ENCODE measurements around the gene NFKBIL1.

DNA sequence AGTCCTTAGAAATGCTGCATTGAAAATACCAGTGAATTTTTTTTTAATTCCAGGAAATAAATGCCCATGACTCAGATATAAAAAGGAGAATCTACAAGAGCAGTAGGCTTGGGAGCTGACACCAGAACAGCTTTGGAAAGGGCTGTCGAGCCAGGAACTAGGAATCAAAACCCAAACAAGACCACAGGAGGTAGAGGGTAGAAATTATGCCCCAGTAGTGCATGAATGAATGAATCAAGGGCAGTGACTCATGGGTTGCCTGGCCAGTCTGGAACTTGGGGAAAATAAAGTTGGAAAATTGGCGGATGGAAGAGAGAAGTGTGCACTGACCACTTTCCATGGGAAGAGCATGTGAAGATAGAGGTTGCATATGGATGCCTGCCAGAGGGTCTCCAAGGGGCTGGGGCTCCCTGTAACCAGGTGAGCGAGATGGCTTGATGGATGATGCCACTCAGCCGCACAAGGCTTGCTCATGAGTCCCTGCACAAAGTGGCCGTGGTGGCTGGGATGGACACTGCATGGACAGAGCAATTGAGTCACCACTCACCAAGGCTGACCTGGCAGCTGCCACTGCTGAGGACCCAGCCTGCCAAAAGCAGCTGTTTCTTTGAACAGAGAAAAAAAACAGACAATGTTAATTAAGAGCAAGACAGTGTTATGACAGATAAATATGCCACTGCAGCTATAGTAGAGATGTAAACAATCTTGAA lies 33.8 kb upstream of the NFKBIL1 start:
- TF ChIP-seq, protein P1, sequence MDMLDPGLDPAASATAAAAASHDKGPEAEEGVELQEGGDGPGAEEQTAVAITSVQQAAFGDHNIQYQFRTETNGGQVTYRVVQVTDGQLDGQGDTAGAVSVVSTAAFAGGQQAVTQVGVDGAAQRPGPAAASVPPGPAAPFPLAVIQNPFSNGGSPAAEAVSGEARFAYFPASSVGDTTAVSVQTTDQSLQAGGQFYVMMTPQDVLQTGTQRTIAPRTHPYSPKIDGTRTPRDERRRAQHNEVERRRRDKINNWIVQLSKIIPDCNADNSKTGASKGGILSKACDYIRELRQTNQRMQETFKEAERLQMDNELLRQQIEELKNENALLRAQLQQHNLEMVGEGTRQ (CRISPR knock-in tag; IDR thresholded peaks at IDR 0.05): no peak
- TF ChIP-seq TP53 (CRISPR knock-in tag; IDR thresholded peaks at IDR 0.05): no peak
